KMS-11 (cell line): ENCODE measurements around the gene LAP3.

Source experiments
- H2AFZ ChIP-seq: fragments of 200-600 bp; sonication (generic); 2 replicates; pipeline ENCODE4 v1.6.1; 2016; ENCODE audit warnings: antibody characterized with exemption, mixed run types, low read depth
- H3K27ac ChIP-seq: fragments of 200-600 bp; sonication (generic); 2 replicates; pipeline ENCODE4 v1.6.1; 2016; ENCODE audit warnings: mild to moderate bottlenecking, mixed run types
- H3K27me3 ChIP-seq: fragments of 200-600 bp; sonication (generic); 2 replicates; pipeline ENCODE4 v1.6.1; 2017; ENCODE audit warnings: mild to moderate bottlenecking, low read depth, mixed run types, moderate library complexity; ENCODE audit not compliant: insufficient read depth
- H3K36me3 ChIP-seq: fragments of 200-600 bp; sonication (generic); 2 replicates; pipeline ENCODE4 v1.6.1; 2017; ENCODE audit warnings: mild to moderate bottlenecking, mixed run types; ENCODE audit not compliant: insufficient read depth
- H3K4me1 ChIP-seq: fragments of 200-600 bp; sonication (generic); 2 replicates; pipeline ENCODE4 v1.6.1; 2016; ENCODE audit warnings: mild to moderate bottlenecking, low read depth, mixed run types; ENCODE audit not compliant: poor library complexity, severe bottlenecking
- H3K4me2 ChIP-seq: fragments of 200-600 bp; sonication (generic); 2 replicates; pipeline ENCODE4 v1.7.0; 2016; ENCODE audit warnings: mild to moderate bottlenecking, mixed run types
- H3K4me3 ChIP-seq: fragments of 200-600 bp; sonication (generic); IDR thresholded peaks from 2 replicates; pipeline ENCODE4 v1.6.1; 2017; ENCODE audit warnings: low read depth, low read length, mixed read lengths; ENCODE audit not compliant: insufficient read depth
- H3K79me2 ChIP-seq: fragments of 200-600 bp; sonication (generic); 2 replicates; pipeline ENCODE4 v1.6.1; 2016; ENCODE audit warnings: low read depth, mixed run types; ENCODE audit not compliant: insufficient read depth
- H3K9ac ChIP-seq: fragments of 200-600 bp; sonication (generic); 2 replicates; pipeline ENCODE4 v1.6.1; 2016; ENCODE audit warnings: mild to moderate bottlenecking, mixed run types
- H4K20me1 ChIP-seq: fragments of 200-600 bp; sonication (generic); 2 replicates; pipeline ENCODE4 v1.6.1; 2016; ENCODE audit warnings: mild to moderate bottlenecking, mixed run types; ENCODE audit not compliant: insufficient read depth
- TF ChIP-seq, protein P1 (sequence below): fragments of 200-600 bp; sonication (generic); conservative IDR thresholded peaks from 2 replicates; pipeline ENCODE4 v1.6.1; 2017; ENCODE audit warnings: low read depth, mild to moderate bottlenecking, antibody characterized with exemption, low read length, moderate library complexity, mixed read lengths

LAP3 gene

GRCh38 chr4:17633600-17633999 lies 56.6 kb downstream of the LAP3 start:
- Histone ChIP-seq H3K79me2 (no peaks in the 10 kb centered on the region), H4K20me1 (no peaks in the 10 kb centered on the region), H3K27ac (no peak overlapping the region), H3K27me3 (no peaks in the 10 kb centered on the region), H3K4me3 (no peak overlapping the region), H2AFZ (no peak overlapping the region), H3K4me2 (no peak overlapping the region), H3K9ac (no peak overlapping the region), H3K4me1 (no peaks in the 10 kb centered on the region), H3K36me3 (no peaks in the 10 kb centered on the region)
- TF ChIP-seq, protein P1, sequence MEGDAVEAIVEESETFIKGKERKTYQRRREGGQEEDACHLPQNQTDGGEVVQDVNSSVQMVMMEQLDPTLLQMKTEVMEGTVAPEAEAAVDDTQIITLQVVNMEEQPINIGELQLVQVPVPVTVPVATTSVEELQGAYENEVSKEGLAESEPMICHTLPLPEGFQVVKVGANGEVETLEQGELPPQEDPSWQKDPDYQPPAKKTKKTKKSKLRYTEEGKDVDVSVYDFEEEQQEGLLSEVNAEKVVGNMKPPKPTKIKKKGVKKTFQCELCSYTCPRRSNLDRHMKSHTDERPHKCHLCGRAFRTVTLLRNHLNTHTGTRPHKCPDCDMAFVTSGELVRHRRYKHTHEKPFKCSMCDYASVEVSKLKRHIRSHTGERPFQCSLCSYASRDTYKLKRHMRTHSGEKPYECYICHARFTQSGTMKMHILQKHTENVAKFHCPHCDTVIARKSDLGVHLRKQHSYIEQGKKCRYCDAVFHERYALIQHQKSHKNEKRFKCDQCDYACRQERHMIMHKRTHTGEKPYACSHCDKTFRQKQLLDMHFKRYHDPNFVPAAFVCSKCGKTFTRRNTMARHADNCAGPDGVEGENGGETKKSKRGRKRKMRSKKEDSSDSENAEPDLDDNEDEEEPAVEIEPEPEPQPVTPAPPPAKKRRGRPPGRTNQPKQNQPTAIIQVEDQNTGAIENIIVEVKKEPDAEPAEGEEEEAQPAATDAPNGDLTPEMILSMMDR: no peak

- no peaks in the 10 kb centered on the region for H3K27me3 ChIP-seq
- no peak overlapping the region for H3K4me2 ChIP-seq
- no peak overlapping the region for H3K27ac ChIP-seq
- no peak overlapping the region for H3K9ac ChIP-seq
- H2AFZ ChIP-seq: no peak overlapping the region
- H3K4me3 ChIP-seq: no peak overlapping the region
- no peaks in the 10 kb centered on the region for H3K79me2 ChIP-seq
- no peaks in the 10 kb centered on the region for H3K4me1 ChIP-seq
- no peaks in the 10 kb centered on the region for H3K36me3 ChIP-seq
- TF ChIP-seq, protein P1: no peak
- no peaks in the 10 kb centered on the region for H4K20me1 ChIP-seq
Observed at GRCh38 chr4:17635056-17635455, 58.1 kb downstream of the LAP3 start.

- TF ChIP-seq, protein P1: no peak
- Histone ChIP-seq H3K79me2 (no peaks in the 10 kb centered on the region), H3K27ac (no peak overlapping the region), H3K4me3 (no peak overlapping the region), H3K27me3 (no peaks in the 10 kb centered on the region), H3K36me3 (no peaks in the 10 kb centered on the region), H4K20me1 (no peaks in the 10 kb centered on the region), H3K9ac (no peak overlapping the region), H3K4me2 (no peak overlapping the region), H3K4me1 (no peaks in the 10 kb centered on the region), H2AFZ (no peak overlapping the region)
Observed at GRCh38 chr4:17636341-17636695, 59.3 kb downstream of the LAP3 start.

GRCh38 chr4:17636696-17637622 lies 60.0 kb downstream of the LAP3 start:
- Histone ChIP-seq H3K27ac (no peak overlapping the region), H3K79me2 (no peaks in the 10 kb centered on the region), H3K9ac (no peak overlapping the region), H3K27me3 (no peaks in the 10 kb centered on the region), H3K36me3 (no peaks in the 10 kb centered on the region), H3K4me3 (no peak overlapping the region), H3K4me1 (no peaks in the 10 kb centered on the region), H4K20me1 (no peaks in the 10 kb centered on the region), H3K4me2 (no peak overlapping the region), H2AFZ (no peak overlapping the region)
- TF ChIP-seq, protein P1: peak; percentile 72
